K562 (cell line): Measurements from ENCODE around the gene ATP10B. TPM values are rescaled to one million over a fixed set of nuclear protein-coding genes. Genes with fewer than 3 reads are reported as not detected.
"Not testable (repeated sequence)": the region's sequence is repeated elsewhere in the genome, so short reads cannot be mapped to it uniquely, and the experiment has no call there.

ENCODE experiments used
- ATAC-seq: fragments of 200-7000 bp; cut with Tn5 transposase; 3 replicates; pipeline ENCODE4 v1.9.1; 2020; ENCODE audit warnings: moderate library complexity
- BruUV-seq: library from RNA; stranded (reverse); fragments of 400-500 nt; replicated peaks from 2 replicates; lab custom pipeline; 2021; lab: Mats Ljungman, UMichigan
- CTCF ChIA-PET: fragments of 300-600 bp; formaldehyde crosslinking; extraction: SDS; loops from one replicate; lab custom pipeline; 2021; ENCODE audit warnings: low intra/inter-chr PET ratio; lab: Yijun Ruan, JAX
- POLR2A ChIA-PET: fragments of 300-600, 350-650 bp; sonication (Branson Sonifier 250); formaldehyde crosslinking; extraction: SDS; loops from one replicate; lab custom pipeline; 2021; ENCODE audit warnings: antibody characterized with exemption, inconsistent platforms; lab: Yijun Ruan, JAX
- DNase-seq, 4 experiments: peaks; one replicate each; pipeline versions ENCODE4 v3.0.0 to v3.0.0-alpha.2; 2011 to 2018; ENCODE audit warnings: low spot score in 3 of 4, mixed read lengths in 3 of 4; ENCODE audit errors: extremely low read depth in 1 of 4
- FAIRE-seq: peaks from 2 replicates; lab custom pipeline; 2011; peaks lifted over from hg19 to GRCh38; lab: Jason Lieb, UNC
- H2AFZ ChIP-seq: 2 replicates; pipeline ENCODE4 v1.6.0; 2011; ENCODE audit warnings: low read depth, low read length, control low read depth, inconsistent platforms
- H3K27ac ChIP-seq: fragments of 200-600 bp; 3 replicates; pipeline ENCODE4 v1.8.0; 2011; ENCODE audit warnings: low read depth, mild to moderate bottlenecking, control low read depth, inconsistent platforms, low read length, moderate library complexity, mixed read lengths; ENCODE audit errors: extremely low read depth
- H3K27me3 ChIP-seq, 2 experiments: fragments of 300-600 bp in 1 of 2; 2 replicates in 1 of 2; 3 replicates in 1 of 2; pipeline versions ENCODE4 v1.6.0 to v1.8.0; 2011; ENCODE audit warnings: inconsistent platforms in 2 of 2, low read length in 2 of 2, mild to moderate bottlenecking in 1 of 2, mixed read lengths in 1 of 2, moderate library complexity in 1 of 2; ENCODE audit not compliant: control insufficient read depth in 2 of 2, insufficient read depth in 2 of 2
- H3K36me3 ChIP-seq: fragments of 300-600 bp; 3 replicates; pipeline ENCODE4 v1.8.0; 2011; ENCODE audit warnings: mild to moderate bottlenecking, low read length, inconsistent platforms; ENCODE audit not compliant: control insufficient read depth, insufficient read depth
- H3K4me1 ChIP-seq, 2 experiments: fragments of 200-600 bp in 1 of 2; replicated peaks in 1 of 2; 2 replicates in 1 of 2; 3 replicates in 1 of 2; pipeline versions ENCODE4 v1.5.1 to v1.8.0; 2011; ENCODE audit warnings: inconsistent platforms in 2 of 2, low read length in 2 of 2, mild to moderate bottlenecking in 1 of 2, mixed read lengths in 1 of 2, moderate library complexity in 1 of 2; ENCODE audit not compliant: control insufficient read depth in 2 of 2, insufficient read depth in 2 of 2
- H3K4me2 ChIP-seq: 2 replicates; pipeline ENCODE4 v1.6.1; 2011; ENCODE audit warnings: low read length, control low read depth, inconsistent platforms, mixed read lengths; ENCODE audit not compliant: insufficient read depth
- H3K4me3 ChIP-seq: fragments of 200-600 bp; sonication (generic), shearing (Covaris generic); 2 replicates; pipeline ENCODE4 v1.5.1; 2016; ENCODE audit warnings: control low read depth, inconsistent platforms
- H3K79me2 ChIP-seq: fragments of 200-600 bp; 3 replicates; pipeline ENCODE4 v1.8.0; 2011; ENCODE audit warnings: low read length, inconsistent platforms; ENCODE audit not compliant: control insufficient read depth, insufficient read depth
- H3K9ac ChIP-seq, 2 experiments: 2 replicates each; pipeline versions ENCODE4 v1.6.0 to v1.6.1; 2011; ENCODE audit warnings: low read depth in 2 of 2, low read length in 2 of 2, control low read depth in 1 of 2, inconsistent platforms in 1 of 2, mild to moderate bottlenecking in 1 of 2, mixed read lengths in 1 of 2; ENCODE audit not compliant: insufficient read depth in 1 of 2
- H3K9me1 ChIP-seq: one replicate; pipeline ENCODE4 v1.6.0; 2011; ENCODE audit warnings: inconsistent platforms, mild to moderate bottlenecking, low read length, moderate library complexity; ENCODE audit not compliant: control insufficient read depth, insufficient read depth
- H3K9me3 ChIP-seq: replicated peaks from 2 replicates; pipeline ENCODE4 v1.5.1; 2011; ENCODE audit warnings: low read depth, low read length, inconsistent platforms; ENCODE audit not compliant: control insufficient read depth, insufficient read depth
- H4K20me1 ChIP-seq: replicated peaks from 2 replicates; pipeline ENCODE4 v1.6.1; 2011; ENCODE audit warnings: low read length, inconsistent platforms, mixed read lengths; ENCODE audit not compliant: control insufficient read depth, insufficient read depth
- BCLAF1 ChIP-seq, 2 experiments: fragments of 450-650 bp in 1 of 2; IDR thresholded peaks; 2 replicates each; pipeline ENCODE4 v1.6.1; 2011 to 2017; ENCODE audit warnings: low read depth in 2 of 2, antibody characterized with exemption in 1 of 2, borderline replicate concordance in 1 of 2, low read length in 1 of 2, mild to moderate bottlenecking in 1 of 2, mixed read lengths in 1 of 2; ENCODE audit not compliant: control insufficient read depth in 1 of 2
- E2F5 ChIP-seq: sonication (generic); formaldehyde crosslinking; IDR thresholded peaks from 2 replicates; pipeline ENCODE4 v1.8.0; 2022; ENCODE audit warnings: mild to moderate bottlenecking, missing genetic modification reagents
- ETV5 ChIP-seq: sonication (generic); formaldehyde crosslinking; IDR thresholded peaks from 2 replicates; pipeline ENCODE4 v1.4.0; 2020; ENCODE audit warnings: low read depth, mild to moderate bottlenecking, missing genetic modification reagents
- NRF1 ChIP-seq, 2 experiments: fragments of 450-650 bp; IDR thresholded peaks in 1 of 2; conservative IDR thresholded peaks in 1 of 2; 2 replicates each; pipeline ENCODE4 v1.6.1; 2014; ENCODE audit warnings: mild to moderate bottlenecking in 2 of 2
- PHF8 ChIP-seq: fragments of 200-600 bp; sonication (generic); IDR thresholded peaks from 2 replicates; pipeline ENCODE4 v1.6.1; 2012; ENCODE audit warnings: mixed run types, mild to moderate bottlenecking, inconsistent platforms, low read length, moderate library complexity, borderline replicate concordance
- RBM17 ChIP-seq: fragments of 200-400 bp; formaldehyde crosslinking; IDR thresholded peaks from 2 replicates; pipeline ENCODE4 v1.6.1; 2017; ENCODE audit warnings: low read depth, mild to moderate bottlenecking, low read length, borderline replicate concordance
- SMAD4 ChIP-seq: fragments of 250-450 bp; sonication (Bioruptor Pico); conservative IDR thresholded peaks from 2 replicates; pipeline ENCODE4 v1.8.0; 2021; ENCODE audit warnings: inconsistent platforms, mild to moderate bottlenecking, moderate library complexity
- TCF3 ChIP-seq: sonication (generic); formaldehyde crosslinking; IDR thresholded peaks from 2 replicates; pipeline ENCODE4 v1.4.0; 2020; ENCODE audit warnings: mild to moderate bottlenecking, missing genetic modification reagents
- ZNF717 ChIP-seq: fragments of 250-450 bp; sonication (Bioruptor Pico); IDR thresholded peaks from 2 replicates; pipeline ENCODE4 v1.5.0; 2021
- WGBS: fragments of 100-300 bp; shearing (Covaris generic); methylation state at CpG from one replicate; pipeline ENCODE4 v1.1.6; 2016; ENCODE audit warnings: low coverage, mixed read lengths; ENCODE audit not compliant: insufficient coverage; ENCODE audit errors: missing lambda C conversion rate; 5-methylcytosine and 5-hydroxymethylcytosine counted together
- in situ Hi-C: fragments of 300-500 bp; cut with MboI; formaldehyde crosslinking; loops from 4 replicates; pipeline ENCODE4 v1.15.0; 2018; ENCODE audit warnings: inconsistent platforms, mixed read lengths
- intact Hi-C: fragments of 100-400 bp; cut with micrococcal nuclease; formaldehyde crosslinking; loops from 2 replicates; pipeline ENCODE4 v1.14.2; 2022
- polyA plus RNA-seq, 8 experiments: library from polyadenylated mRNA; depleted of rRNA in 4 of 8; stranded (reverse) in 5 of 8; unstranded in 3 of 8; fragments of >200 nt; fragmentation: Nextera tagmentation in 2 of 8; fragmentation: Illumina TruSeq in 1 of 8; extraction: Ambion mirVana in 2 of 8; extraction: Trizol in 1 of 8; gene quantifications; 2 replicates each; pipeline versions ENCODE4 v1.2.1 to v1.2.3, GENCODE V29; 2011 to 2014; ENCODE audit warnings: inconsistent platforms in 1 of 8, missing spikeins in 1 of 8
- total RNA-seq, 7 experiments: library from RNA; depleted of rRNA in 6 of 7; stranded (reverse); fragments of >200 nt in 6 of 7; fragmentation: Illumina TruSeq in 2 of 7; extraction: Trizol in 2 of 7; gene quantifications; 2 replicates each; pipeline versions ENCODE4 v1.2.1 to v1.2.3, GENCODE V29; 2011 to 2021; ENCODE audit warnings: low replicate concordance in 1 of 7

Gene ATP10B
- total and polyA plus RNA-seq, 9 of the 15 experiments (the other 6 are each of a cell fraction or from before 2014, with no cell fraction given): 0.04 TPM; not detected in 8

- no peak for TF ChIP-seq SMAD4 (CRISPR knock-in tag)
- no peak for TF ChIP-seq ZNF717 (CRISPR knock-in tag)
These were observed 20.2 kb downstream of the ATP10B start (continued) for GRCh38 chr5:160831801-160832200.

GRCh38 chr5:160824301-160825001 lies 27.6 kb downstream of the ATP10B start:
- Histone ChIP-seq H3K9me3 (no peaks in the 10 kb centered on the region), H3K9me1 (no peaks in the 10 kb centered on the region), H3K27ac (no peak overlapping the region), H3K9ac (no peak overlapping the region), H3K4me2 (no peak overlapping the region), H4K20me1 (no peaks in the 10 kb centered on the region), H3K4me1 (no peaks in the 10 kb centered on the region), H3K79me2 (no peaks in the 10 kb centered on the region), H3K4me3 (no peak overlapping the region), H3K36me3 (no peaks in the 10 kb centered on the region), H3K27me3 (no peaks in the 10 kb centered on the region), H2AFZ (no peak overlapping the region)
- ATAC-seq: no peak
- TF ChIP-seq RBM17: no peak
- TF ChIP-seq E2F5: no peak
- TF ChIP-seq NRF1 (conservative IDR thresholded peaks at IDR 0.05 in 1 of 2, IDR thresholded peaks at IDR 0.05 in 1 of 2): no peak
- TF ChIP-seq PHF8: no peak
- no peak for TF ChIP-seq BCLAF1 (IDR thresholded peaks at IDR 0.05; ENCODE audit: borderline replicate concordance in 1 of 2, control insufficient read depth in 1 of 2, low read depth in 2 of 2, low read length in 1 of 2)
- no peak for TF ChIP-seq TCF3 (CRISPR knock-in tag)
- TF ChIP-seq ETV5 (CRISPR knock-in tag): no peak
- intact Hi-C loops (no loop called here), in situ Hi-C loops (no loop called here)
- BruUV-seq: no TSS peak
- POLR2A ChIA-PET: no interaction called here
- DNase-seq: no peak
- CTCF ChIA-PET: no interaction called here
- FAIRE-seq: no peak
- 2% methylated on average over 3 of the region's 3 CpGs for WGBS

GRCh38 chr5:160812996-160813395 lies 39.0 kb downstream of the ATP10B start:
- H3K27me3 ChIP-seq, H3K79me2 ChIP-seq, H3K9me1 ChIP-seq, ATAC-seq, H3K4me2 ChIP-seq, H3K9ac ChIP-seq, CTCF ChIA-PET, H3K27ac ChIP-seq, H4K20me1 ChIP-seq, FAIRE-seq, H3K4me3 ChIP-seq, intact Hi-C loops, H3K4me1 ChIP-seq, DNase-seq, BruUV-seq, H2AFZ ChIP-seq, POLR2A ChIA-PET, H3K9me3 ChIP-seq, H3K36me3 ChIP-seq, in situ Hi-C loops: not testable (repeated sequence)
- WGBS: 0% methylated on average over 3 of the region's 12 CpGs
